Superior temporal gyrus (tissue), 1 donor: Measurements from ENCODE around the gene CACNG4.

ENCODE experiments used
- DNase-seq: peaks from one replicate; pipeline ENCODE4 v3.0.0-alpha.2; 2016; ENCODE audit errors: extremely low spot score

The CACNG4 gene

DNA sequence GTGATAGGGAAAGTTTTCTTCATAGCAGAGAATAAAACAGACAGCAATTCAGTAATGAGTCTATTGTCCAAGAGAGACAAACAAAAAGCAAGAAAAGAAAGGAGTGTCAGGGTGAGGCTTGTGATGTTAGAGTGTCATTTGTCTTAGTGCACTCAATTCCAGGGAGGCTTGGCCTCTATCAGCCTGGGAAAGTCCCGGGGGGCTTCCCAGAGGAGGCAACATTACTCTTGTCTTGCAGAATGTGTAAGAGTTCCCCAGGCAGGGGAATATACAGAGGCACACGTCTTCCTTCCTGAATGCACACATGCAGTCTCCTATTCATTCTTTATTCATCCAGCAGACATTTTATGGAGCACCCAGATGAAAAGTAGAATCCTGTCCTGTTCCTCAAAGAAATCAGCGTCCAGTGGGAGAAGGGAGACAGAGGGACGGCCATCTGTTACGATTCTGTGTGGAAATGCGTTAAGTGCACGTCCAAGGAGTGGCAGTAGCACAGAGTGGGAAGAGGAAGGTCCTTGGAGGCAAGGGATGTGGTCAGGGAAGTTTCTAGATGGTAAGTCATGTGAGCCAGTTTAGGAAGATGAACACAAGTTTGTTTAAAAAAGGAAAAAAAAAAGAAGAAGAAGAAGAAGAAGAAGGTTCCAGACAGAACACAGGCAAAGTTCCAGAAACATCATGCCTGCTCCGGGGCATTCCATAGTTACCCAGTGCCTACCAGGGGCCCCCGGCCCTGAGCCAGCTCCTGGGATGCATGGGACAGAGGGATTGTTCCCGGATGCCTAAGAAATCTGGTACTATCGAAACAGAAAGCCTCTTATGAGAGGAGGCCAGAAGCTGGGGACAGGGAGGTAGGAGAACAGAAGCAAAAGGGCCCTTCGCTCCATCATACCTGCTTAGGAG, 21.1 kb downstream of the CACNG4 start:
- no peak for DNase-seq

DNA sequence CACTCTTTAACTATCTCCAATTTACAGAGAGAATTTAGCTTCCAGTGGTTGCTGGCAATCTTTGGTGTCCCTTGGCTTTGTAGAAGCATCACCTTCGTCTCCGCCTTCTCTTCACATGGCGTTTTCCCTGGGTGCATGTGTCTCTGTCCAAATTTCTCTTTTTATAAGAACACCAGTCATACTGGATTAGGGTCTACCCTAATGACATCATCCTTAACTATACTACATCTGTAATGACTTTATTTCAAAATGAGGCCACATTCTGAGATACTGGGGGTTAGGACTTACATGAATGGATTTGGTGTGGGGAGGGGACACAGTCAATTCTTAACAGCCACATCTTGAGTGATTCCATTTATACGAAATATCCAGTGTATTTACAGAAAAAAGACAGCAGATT, 22.2 kb downstream of the CACNG4 start:
- DNase-seq, result no peak

GRCh38 chr17:66987059-66987616, 22.6 kb downstream of the CACNG4 start:
- no peak for DNase-seq

GRCh38 chr17:66988069-66988798, 23.7 kb downstream of the CACNG4 start:
- no peak for DNase-seq

GRCh38 chr17:66989076-66989475, 24.6 kb downstream of the CACNG4 start:
- DNase-seq, result no peak

DNA sequence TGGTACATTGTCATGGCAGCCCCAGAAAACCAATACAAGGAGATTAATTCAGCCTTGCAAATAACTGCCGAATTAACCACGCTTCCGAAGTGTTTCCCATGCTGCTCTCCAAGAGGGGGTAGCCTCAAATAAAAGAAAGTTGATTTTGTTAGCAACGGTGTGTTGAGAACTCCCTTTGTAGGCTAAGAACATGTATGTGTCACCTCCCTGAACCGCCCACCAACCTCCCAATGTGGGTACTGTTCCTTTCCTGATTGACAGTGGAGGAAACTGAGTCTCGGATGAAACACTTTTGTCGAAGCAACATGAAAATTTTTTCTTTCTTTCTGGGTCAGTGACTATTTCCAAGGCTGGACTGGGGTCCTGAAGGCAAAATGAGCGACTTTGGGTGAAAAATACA, 25.1 kb downstream of the CACNG4 start:
- DNase-seq, result no peak

GRCh38 chr17:66990047-66990446, 25.5 kb downstream of the CACNG4 start:
- no peak for DNase-seq

DNA sequence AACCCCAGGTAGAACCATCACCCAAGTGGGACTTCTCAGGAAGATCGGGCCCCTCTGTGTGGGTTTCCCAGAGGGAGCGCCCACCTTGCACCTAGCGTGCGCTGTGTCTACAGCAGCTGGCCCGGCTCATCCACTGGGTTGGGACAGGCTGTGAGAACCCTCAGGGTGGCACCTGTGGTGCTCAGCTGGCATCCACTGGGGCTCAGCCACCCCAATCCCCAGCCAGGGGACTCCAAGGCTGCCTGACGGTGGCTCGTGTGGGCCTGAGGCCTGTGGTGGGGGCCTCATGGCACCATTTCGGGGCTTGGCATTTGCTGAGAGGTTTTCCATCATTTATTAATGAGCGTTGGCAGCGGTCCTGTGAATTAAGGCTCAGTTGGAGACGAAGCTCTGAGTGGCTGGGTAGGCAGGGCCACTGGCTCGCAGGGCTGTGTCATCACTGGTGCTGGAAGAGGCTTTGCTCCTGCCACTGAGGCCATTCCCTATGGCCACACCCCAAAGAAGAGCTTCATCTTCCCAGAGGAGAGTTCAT, 28.5 kb downstream of the CACNG4 start:
- DNase-seq, result no peak

DNA sequence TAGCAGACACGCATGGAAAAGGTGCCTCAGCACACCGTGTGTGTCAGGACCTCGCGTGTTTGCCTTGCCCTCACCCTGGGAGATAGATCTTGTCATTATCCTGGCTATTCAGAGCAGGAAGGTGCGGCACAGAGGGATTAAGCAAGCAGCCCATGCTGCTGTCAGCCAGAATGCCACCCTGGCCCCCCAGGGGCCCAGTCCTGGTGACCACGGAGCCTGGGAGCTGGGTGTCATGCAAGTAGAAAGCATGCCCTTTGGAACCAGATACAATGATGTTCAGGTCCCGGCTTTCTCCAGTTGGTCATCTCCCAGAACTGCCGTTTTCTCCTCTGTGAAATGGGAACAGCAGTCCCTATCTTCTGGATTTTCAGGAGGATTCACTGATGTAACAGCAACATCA, 29.9 kb downstream of the CACNG4 start:
- DNase-seq, result no peak

GRCh38 chr17:66994930-66995535, 30.5 kb downstream of the CACNG4 start:
- DNase-seq, result no peak

DNA sequence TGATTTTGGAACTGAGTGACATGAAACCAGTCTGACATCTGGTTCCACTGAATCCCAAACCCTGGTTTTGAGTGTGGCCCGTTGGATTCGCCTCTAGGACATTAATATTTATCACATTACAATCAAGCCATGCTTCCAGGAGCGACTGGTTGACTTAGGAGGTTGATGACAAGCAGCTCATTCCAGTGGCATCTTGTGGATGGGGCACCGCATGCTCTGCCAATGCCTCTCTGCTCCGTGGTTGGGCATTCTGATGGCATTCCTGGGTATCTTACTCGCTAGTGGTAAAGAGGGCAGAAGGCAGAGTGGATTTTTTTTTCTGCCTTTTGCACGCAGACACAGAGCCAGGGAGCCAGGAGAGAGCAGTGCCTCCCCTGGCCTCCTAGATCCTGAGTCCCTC, 31.4 kb downstream of the CACNG4 start:
- no peak for DNase-seq

GRCh38 chr17:66996926-66997325, 32.4 kb downstream of the CACNG4 start:
- DNase-seq, result no peak

DNA sequence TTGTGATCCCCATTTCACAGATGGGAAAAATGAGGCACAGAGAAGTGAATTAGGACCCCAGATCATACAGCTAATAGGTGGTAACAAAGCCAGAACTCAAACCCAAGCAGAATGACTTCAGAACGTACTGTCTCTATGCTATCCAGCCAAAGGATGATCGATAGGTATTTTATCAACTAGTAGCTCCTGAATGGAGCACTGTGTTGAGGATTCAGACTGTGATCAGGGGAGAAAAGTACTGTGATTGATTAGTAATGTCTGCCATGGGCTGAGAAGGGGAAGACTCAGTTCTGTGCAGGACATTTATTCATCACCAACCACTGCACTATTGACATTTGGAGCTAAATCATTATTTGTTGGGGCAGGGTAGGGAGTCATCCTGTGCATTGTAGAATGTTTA, 38.7 kb downstream of the CACNG4 start:
- DNase-seq, result no peak

DNA sequence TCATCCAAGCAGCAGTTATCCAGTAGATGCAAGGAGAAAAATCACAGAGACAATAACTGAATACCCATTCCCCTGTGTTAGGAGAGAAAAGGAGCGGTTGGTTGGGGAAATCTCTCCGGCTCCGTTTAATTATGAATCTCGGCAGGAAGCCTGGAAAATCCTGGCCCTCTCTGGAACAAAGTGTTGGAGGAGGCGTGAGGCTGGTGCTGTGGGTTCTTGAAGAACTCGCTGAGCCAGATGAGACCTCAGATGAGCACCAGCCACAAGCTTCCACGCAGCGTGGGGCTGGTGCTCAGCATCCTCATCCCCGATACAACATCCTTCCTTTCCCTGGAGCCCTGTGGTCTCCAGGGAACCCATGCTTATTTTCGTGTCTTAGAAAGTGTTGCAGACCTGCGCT, 39.7 kb downstream of the CACNG4 start:
- peak; percentile 65 for DNase-seq

GRCh38 chr17:67007266-67007665, 42.8 kb downstream of the CACNG4 start:
- DNase-seq, result no peak

DNA sequence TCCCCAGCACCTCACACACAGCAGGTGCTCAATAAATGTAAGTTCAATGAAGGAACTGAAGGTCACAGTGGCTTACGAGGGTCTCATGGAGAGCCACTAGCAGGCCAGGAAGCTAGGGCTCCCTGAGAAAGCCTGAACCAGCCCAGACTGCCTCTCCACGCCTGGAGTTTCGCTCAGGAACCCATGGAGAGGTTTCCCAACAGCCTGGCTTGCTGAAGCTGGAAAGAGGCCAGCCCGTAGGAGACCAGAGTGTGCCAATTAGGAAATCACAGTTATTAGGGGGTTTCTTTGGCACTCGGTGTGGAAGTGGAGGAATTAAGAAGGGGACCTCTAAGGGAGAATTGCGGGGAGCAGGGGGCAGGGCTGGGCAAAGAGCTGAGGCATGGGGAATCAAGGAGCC, 43.6 kb downstream of the CACNG4 start:
- no peak for DNase-seq

GRCh38 chr17:67011527-67012175, 47.1 kb downstream of the CACNG4 start:
- DNase-seq, result no peak

DNA sequence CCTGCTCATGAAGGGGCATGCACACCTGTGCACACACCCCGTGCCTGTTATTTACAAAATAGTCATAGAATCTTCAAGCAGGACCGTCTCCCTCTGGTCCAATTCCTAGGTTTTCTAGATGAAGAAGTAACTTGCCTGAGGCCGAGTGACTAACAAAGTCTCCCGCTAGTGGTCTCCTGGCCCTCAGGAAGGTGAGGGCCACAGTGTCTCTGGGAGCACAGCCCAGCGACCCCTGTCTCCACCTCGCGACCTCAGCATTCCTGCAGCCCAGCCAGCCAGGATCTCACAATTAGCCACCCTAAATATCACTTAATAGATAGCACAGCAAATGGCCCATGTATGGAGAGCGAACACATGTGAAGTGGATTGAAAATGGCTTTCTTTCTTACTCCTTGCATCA, 49.4 kb downstream of the CACNG4 start:
- DNase-seq, result no peak

DNA sequence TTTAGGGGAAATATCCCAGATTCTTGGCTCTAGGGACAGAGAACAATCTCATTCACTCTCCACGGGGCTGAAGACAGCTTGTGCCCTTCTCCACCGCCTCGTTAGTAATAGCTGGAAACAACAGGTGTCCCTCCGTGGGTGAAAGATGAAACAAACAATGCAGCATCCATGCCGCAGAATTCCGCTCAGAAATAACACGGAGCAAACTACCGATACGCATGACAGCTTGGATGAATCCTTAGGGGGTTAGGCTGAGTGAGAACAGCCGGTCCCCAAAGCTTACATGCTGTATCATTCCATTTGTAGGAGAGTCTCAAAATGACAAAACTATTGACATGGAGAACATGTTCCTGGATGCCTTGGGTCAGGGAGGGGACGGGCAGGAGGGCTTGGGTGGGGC, 50.5 kb downstream of the CACNG4 start:
- no peak for DNase-seq

- no peak for DNase-seq
Measured at GRCh38 chr17:67016039-67016762, 51.7 kb downstream of the CACNG4 start.

- DNase-seq, result no peak
Measured at GRCh38 chr17:67017910-67018309, 53.4 kb downstream of the CACNG4 start.
